SK-N-SH treated with all-trans-retinoic acid at 6 μM for 48 hours (cell line): Measurements from ENCODE around the gene SLC66A3.

Experiments used
- ATAC-seq: fragments of 200-7000 bp; cut with Tn5 transposase; 3 replicates; pipeline ENCODE4 v1.9.1; 2020; ENCODE audit warnings: mild to moderate bottlenecking, moderate library complexity
- ARNTL ChIP-seq: fragments of 450-650 bp; formaldehyde crosslinking; IDR thresholded peaks from 2 replicates; pipeline ENCODE4 v1.5.0; 2020; ENCODE audit warnings: low read depth, mild to moderate bottlenecking, moderate library complexity, borderline replicate concordance
- BACH2 ChIP-seq: fragments of 250-450 bp; sonication (Bioruptor Pico); IDR thresholded peaks from 2 replicates; pipeline ENCODE4 v1.9.0; 2021; ENCODE audit warnings: mild to moderate bottlenecking, borderline replicate concordance
- CREB5 ChIP-seq: fragments of 250-450 bp; sonication (Bioruptor Pico); IDR thresholded peaks from 2 replicates; pipeline ENCODE4 v1.5.1; 2020; ENCODE audit warnings: low read depth, mild to moderate bottlenecking, moderate library complexity
- CSDC2 ChIP-seq: fragments of 250-450 bp; sonication (Bioruptor Pico); IDR thresholded peaks from 2 replicates; pipeline ENCODE4 v1.5.0; 2020; ENCODE audit warnings: mild to moderate bottlenecking, moderate library complexity
- CSRNP3 ChIP-seq: fragments of 250-450 bp; sonication (Bioruptor Pico); IDR thresholded peaks from 2 replicates; pipeline ENCODE4 v1.5.1; 2021; ENCODE audit warnings: mild to moderate bottlenecking, moderate library complexity
- ESRRG ChIP-seq: fragments of 250-450 bp; sonication (Bioruptor Pico); IDR thresholded peaks from 2 replicates; pipeline ENCODE4 v1.6.1; 2021; ENCODE audit warnings: mild to moderate bottlenecking
- GLIS3 ChIP-seq: fragments of 250-450 bp; sonication (Bioruptor Pico); IDR thresholded peaks from 2 replicates; pipeline ENCODE4 v1.5.0; 2020; ENCODE audit warnings: mild to moderate bottlenecking, moderate library complexity
- ISL1 ChIP-seq: fragments of 250-450 bp; sonication (Bioruptor Pico); IDR thresholded peaks from 2 replicates; pipeline ENCODE4 v2.1.2; 2022; ENCODE audit warnings: mild to moderate bottlenecking, moderate library complexity
- OSR1 ChIP-seq: fragments of 250-450 bp; sonication (Bioruptor Pico); IDR thresholded peaks from 2 replicates; pipeline ENCODE4 v1.8.0; 2022; ENCODE audit warnings: moderate library complexity, mild to moderate bottlenecking, inconsistent platforms
- PATZ1 ChIP-seq: fragments of 250-450 bp; sonication (Bioruptor Pico); IDR thresholded peaks from 2 replicates; pipeline ENCODE4 v1.8.0; 2020; ENCODE audit warnings: mild to moderate bottlenecking, moderate library complexity, borderline replicate concordance
- POU6F1 ChIP-seq: fragments of 250-450 bp; sonication (Bioruptor Pico); IDR thresholded peaks from 2 replicates; pipeline ENCODE4 v1.8.0; 2021; ENCODE audit warnings: low read depth, mild to moderate bottlenecking, moderate library complexity, borderline replicate concordance
- PPARA ChIP-seq: fragments of 250-450 bp; sonication (Bioruptor Pico); IDR thresholded peaks from 2 replicates; pipeline ENCODE4 v1.5.0; 2020; ENCODE audit warnings: mild to moderate bottlenecking, borderline replicate concordance
- RARB ChIP-seq: fragments of 250-450 bp; sonication (Bioruptor Pico); IDR thresholded peaks from 2 replicates; pipeline ENCODE4 v1.8.0; 2021; ENCODE audit warnings: mild to moderate bottlenecking, moderate library complexity
- SNAI2 ChIP-seq: fragments of 250-450 bp; sonication (Bioruptor Pico); IDR thresholded peaks from 2 replicates; pipeline ENCODE4 v1.5.0; 2020; ENCODE audit warnings: mild to moderate bottlenecking, moderate library complexity
- TCF4 ChIP-seq: fragments of 250-450 bp; sonication (Bioruptor Pico); IDR thresholded peaks from 2 replicates; pipeline ENCODE4 v1.8.0; 2021; ENCODE audit warnings: mild to moderate bottlenecking, moderate library complexity, borderline replicate concordance
- TSHZ2 ChIP-seq: fragments of 250-450 bp; sonication (Bioruptor Pico); IDR thresholded peaks from 2 replicates; pipeline ENCODE4 v1.5.0; 2020; ENCODE audit warnings: mild to moderate bottlenecking, moderate library complexity
- ZC3H10 ChIP-seq: fragments of 250-450 bp; sonication (Bioruptor Pico); IDR thresholded peaks from 2 replicates; pipeline ENCODE4 v1.5.1; 2021; ENCODE audit warnings: mild to moderate bottlenecking, moderate library complexity
- ZFP3 ChIP-seq: fragments of 250-450 bp; sonication (Bioruptor Pico); IDR thresholded peaks from 2 replicates; pipeline ENCODE4 v1.5.0; 2020; ENCODE audit warnings: mild to moderate bottlenecking, moderate library complexity
- ZFP30 ChIP-seq: fragments of 450-650 bp; formaldehyde crosslinking; IDR thresholded peaks from 2 replicates; pipeline ENCODE4 v1.5.0; 2022; ENCODE audit warnings: mild to moderate bottlenecking, moderate library complexity
- ZNF565 ChIP-seq: fragments of 450-650 bp; formaldehyde crosslinking; conservative IDR thresholded peaks from 2 replicates; pipeline ENCODE4 v1.5.0; 2020; ENCODE audit warnings: low read depth, mild to moderate bottlenecking, moderate library complexity
- ZNF70 ChIP-seq: fragments of 450-650 bp; formaldehyde crosslinking; IDR thresholded peaks from 2 replicates; pipeline ENCODE4 v1.5.0; 2020; ENCODE audit warnings: mild to moderate bottlenecking, moderate library complexity

Gene SLC66A3

GRCh38 chr2:11180653-11181052 is 25.4 kb downstream of the SLC66A3 start:
- no peak for TF ChIP-seq PATZ1 (CRISPR knock-in tag)
- no peak for TF ChIP-seq ZFP3 (CRISPR knock-in tag)
- no peak for TF ChIP-seq CSRNP3
- no peak for TF ChIP-seq OSR1
- TF ChIP-seq PPARA, result no peak
- TF ChIP-seq TCF4 (CRISPR knock-in tag), result no peak
- no peak for TF ChIP-seq ARNTL (CRISPR knock-in tag)
- no peak for TF ChIP-seq GLIS3
- TF ChIP-seq ZC3H10, result no peak
- TF ChIP-seq ZNF70 (CRISPR knock-in tag), result no peak
- TF ChIP-seq POU6F1 (CRISPR knock-in tag), result no peak
- no peak for TF ChIP-seq SNAI2 (CRISPR knock-in tag)
- TF ChIP-seq ISL1 (CRISPR knock-in tag), result no peak
- no peak for TF ChIP-seq ZFP30 (CRISPR knock-in tag)
- TF ChIP-seq CREB5 (CRISPR knock-in tag), result no peak
- no peak for TF ChIP-seq ESRRG (CRISPR knock-in tag)
- no peak for TF ChIP-seq BACH2 (CRISPR knock-in tag)
- no peak for TF ChIP-seq ZNF565 (CRISPR knock-in tag)
- TF ChIP-seq RARB (CRISPR knock-in tag), result no peak
- no peak for TF ChIP-seq CSDC2
- TF ChIP-seq, all 23 proteins: peak for 0

GRCh38 chr2:11182951-11183350 is 27.7 kb downstream of the SLC66A3 start:
- TF ChIP-seq ARNTL (CRISPR knock-in tag) (no peak), GLIS3 (no peak), ISL1 (CRISPR knock-in tag) (no peak), SNAI2 (CRISPR knock-in tag) (no peak), RARB (CRISPR knock-in tag) (no peak), ZFP3 (CRISPR knock-in tag) (no peak), ZNF565 (CRISPR knock-in tag) (no peak), TSHZ2 (CRISPR knock-in tag) (no peak), PATZ1 (CRISPR knock-in tag) (no peak)

More at GRCh38 chr2:11180653-11181052, 25.4 kb downstream of the SLC66A3 start:
- no peak for ATAC-seq

More at GRCh38 chr2:11182951-11183350, 27.7 kb downstream of the SLC66A3 start:
- ATAC-seq, result no peak
